Pons (tissue), 1 donor: Measurements from ENCODE around the gene SDF4.
A peak's percentile ranks its signal among the peaks of the same experiment; 100 is the strongest.
"Not testable (repeated sequence)": the region's sequence is repeated elsewhere in the genome, so short reads cannot be mapped to it uniquely, and the experiment has no call there.

ENCODE experiments used
- DNase-seq: peaks from one replicate; pipeline ENCODE4 v3.0.0-alpha.2; 2016; ENCODE audit warnings: low spot score

Gene SDF4

GRCh38 chr1:1259951-1260600 lies 28.3 kb upstream of the SDF4 start:
- peak; percentile 35 for DNase-seq

- no peak for DNase-seq
These were observed 27.7 kb upstream of the SDF4 start for GRCh38 chr1:1259540-1259939.

GRCh38 chr1:1259119-1259488 lies 27.3 kb upstream of the SDF4 start:
- DNase-seq = no peak

- DNase-seq = no peak
These were observed 25.4 kb upstream of the SDF4 start for GRCh38 chr1:1256956-1257871.

- DNase-seq = no peak
These were observed 23.8 kb upstream of the SDF4 start for GRCh38 chr1:1255611-1256010.

- no peak for DNase-seq
These were observed 23.3 kb upstream of the SDF4 start for GRCh38 chr1:1255078-1255477.

- DNase-seq = no peak
These were observed 22.8 kb upstream of the SDF4 start for GRCh38 chr1:1254667-1254998.

GRCh38 chr1:1253972-1254666 lies 22.3 kb upstream of the SDF4 start:
- no peak for DNase-seq

GRCh38 chr1:1253314-1253713 lies 21.5 kb upstream of the SDF4 start:
- no peak for DNase-seq

- no peak for DNase-seq
These were observed 19.0 kb upstream of the SDF4 start for GRCh38 chr1:1250786-1251284.

GRCh38 chr1:1248009-1248913 lies 16.5 kb upstream of the SDF4 start:
- DNase-seq = not testable (repeated sequence)

- DNase-seq = no peak
These were observed 15.6 kb upstream of the SDF4 start for GRCh38 chr1:1247341-1247913.

GRCh38 chr1:1246577-1247340 lies 15.0 kb upstream of the SDF4 start, which contains the start of gene C1QTNF12:
Gene C1QTNF12, minus strand, starts transcription at chr1:1246722. Its CDS starts 32 bp downstream, at chr1:1246690.
- no peak for DNase-seq

- DNase-seq = no peak
These were observed 14.2 kb upstream of the SDF4 start for GRCh38 chr1:1245817-1246576.

- DNase-seq = no peak
These were observed 13.5 kb upstream of the SDF4 start for GRCh38 chr1:1245178-1245816.

GRCh38 chr1:1244192-1244811 lies 12.5 kb upstream of the SDF4 start:
- no peak for DNase-seq

GRCh38 chr1:1243807-1244191 lies 12.0 kb upstream of the SDF4 start:
- DNase-seq = no peak

GRCh38 chr1:1243266-1243660 lies 11.5 kb upstream of the SDF4 start:
- no peak for DNase-seq
